Activated CD4-positive, alpha-beta T cell treated with anti-CD3 and anti-CD28 coated beads, Interleukin-2, amount 50 U/mL, for 16 hours (primary cell): ENCODE results near the gene PWP1.
A peak's percentile ranks its signal among the peaks of the same experiment; 100 is the strongest.
"Not testable (repeated sequence)": the region's sequence is repeated elsewhere in the genome, so short reads cannot be mapped to it uniquely, and the experiment has no call there.

Experiments used
- DNase-seq: peaks from one replicate; pipeline ENCODE4 v3.0.0-alpha.2; 2020

Gene PWP1

DNA sequence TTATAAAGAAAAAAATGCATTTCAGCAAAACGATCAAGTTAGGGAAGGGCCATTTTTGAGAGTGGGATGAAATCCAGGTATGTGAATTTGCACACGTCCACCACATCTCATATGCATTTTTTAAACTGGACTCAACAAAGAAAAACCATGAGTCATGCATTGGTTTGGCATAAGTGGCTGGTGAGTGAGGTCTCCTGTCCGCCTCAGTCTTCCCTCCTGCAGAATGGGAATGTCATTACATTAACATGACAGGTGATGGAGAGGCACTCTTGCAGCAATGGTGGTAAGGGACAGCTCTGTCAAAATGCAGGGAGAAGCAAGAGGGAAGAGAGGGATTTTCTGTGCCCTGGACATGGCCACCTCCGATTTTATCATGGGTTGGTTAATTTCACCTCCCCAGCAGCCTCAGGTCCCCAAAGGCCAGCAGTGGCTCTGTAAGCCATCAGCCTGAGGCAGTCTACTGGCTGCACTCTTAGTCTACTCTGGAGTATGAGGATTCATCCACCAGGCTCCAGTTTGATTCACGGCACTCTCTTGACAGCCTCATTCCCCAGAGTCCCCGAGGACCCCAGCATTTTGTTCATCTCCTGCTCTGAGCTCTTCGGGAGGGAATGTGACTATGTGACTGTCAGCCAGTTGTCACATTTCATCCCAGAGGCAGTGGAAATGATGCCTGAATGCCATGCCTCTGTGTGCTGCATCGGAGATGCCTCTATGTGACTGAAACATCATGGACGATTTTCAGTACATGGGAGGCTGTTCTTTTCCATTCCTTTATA, 17.1 kb upstream of the PWP1 start:
- DNase-seq = no peak

DNA sequence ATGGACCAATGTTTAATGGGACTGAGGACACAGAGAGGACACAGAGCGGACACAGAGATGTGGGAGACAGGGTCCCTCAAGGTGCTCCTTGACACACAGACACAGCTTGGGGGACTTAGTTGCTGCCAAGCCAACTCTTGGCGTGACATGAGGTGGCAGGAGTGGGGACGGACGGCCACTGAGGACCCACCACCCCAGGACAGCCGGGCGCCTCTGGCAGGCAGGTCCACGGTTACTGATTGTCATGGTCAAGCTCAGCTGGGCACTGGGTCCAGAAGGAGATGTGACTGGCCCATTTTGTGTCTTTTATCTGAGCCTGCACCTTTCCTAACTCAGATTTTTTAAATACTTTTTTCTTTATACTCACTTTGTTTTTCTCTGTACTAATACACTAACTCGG, 15.7 kb upstream of the PWP1 start:
- no peak for DNase-seq

DNA sequence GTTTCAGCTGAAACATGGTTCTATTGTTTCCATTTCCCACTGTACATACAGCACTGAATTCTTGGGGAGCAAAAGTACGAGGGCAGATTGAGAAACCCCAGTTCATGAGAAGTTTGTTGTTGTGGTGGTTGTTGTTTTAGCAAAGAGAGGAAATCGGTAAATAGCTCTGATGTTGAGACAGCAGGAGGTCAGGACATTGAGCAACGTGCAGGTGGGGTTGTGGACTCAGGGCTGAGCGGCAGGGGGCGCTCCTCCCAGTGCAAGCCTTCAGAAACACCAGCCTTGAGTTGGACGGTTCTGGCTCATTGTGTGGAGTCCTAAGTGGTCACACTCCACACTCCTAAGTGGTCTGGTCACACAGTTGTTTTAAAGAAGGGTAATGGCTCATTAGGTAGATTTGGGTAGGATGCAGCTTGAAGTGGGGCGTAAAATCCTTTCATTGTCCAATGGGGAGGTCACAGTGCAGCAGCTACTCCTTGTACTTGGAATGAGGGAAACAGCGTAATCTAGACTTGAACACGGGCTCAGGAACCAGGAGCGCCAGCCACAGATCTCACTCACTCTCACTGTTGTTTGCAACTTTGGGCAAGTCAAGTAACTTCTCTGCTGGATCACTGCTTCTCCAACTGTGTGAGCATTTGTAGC, 14.5 kb upstream of the PWP1 start:
- peak; percentile 52 for DNase-seq

DNA sequence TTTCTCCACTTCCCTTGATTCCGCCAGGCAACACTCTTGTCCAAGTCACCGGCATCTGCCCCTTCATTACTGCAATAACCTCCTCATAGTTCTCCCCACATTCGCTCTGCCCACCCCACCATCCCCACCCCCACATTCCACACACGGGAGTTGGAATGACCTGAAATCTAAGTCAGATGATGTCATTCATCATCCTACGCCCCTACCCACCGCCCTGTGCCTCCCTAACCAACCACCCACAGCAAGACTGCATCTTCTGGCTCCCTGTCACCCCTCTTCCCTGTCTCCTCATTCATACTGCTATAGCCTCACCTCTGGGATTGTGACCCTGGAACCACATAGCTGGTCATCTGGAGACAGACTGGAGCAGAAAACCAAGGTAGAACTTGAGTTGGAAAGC, 7.9 kb upstream of the PWP1 start:
- DNase-seq = no peak

DNA sequence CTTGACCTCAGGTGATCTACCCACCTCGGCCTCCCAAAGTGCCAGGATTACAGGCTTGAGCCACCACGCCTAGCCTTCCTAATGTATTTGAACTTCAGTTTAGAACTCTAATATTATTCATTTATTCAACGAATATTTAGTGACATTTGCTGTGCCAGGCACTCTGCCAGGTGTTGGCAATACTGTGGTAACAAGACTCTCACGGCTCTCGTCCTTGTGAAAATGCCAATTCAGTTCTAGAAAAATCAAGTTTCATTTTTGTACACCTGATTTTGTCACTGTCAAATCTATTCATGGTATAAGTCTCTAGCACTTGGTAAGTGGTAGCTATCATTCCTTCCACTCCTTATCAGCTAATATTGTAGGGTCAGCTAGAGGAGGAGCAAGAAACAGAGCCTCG, 6.3 kb upstream of the PWP1 start:
- DNase-seq = no peak

DNA sequence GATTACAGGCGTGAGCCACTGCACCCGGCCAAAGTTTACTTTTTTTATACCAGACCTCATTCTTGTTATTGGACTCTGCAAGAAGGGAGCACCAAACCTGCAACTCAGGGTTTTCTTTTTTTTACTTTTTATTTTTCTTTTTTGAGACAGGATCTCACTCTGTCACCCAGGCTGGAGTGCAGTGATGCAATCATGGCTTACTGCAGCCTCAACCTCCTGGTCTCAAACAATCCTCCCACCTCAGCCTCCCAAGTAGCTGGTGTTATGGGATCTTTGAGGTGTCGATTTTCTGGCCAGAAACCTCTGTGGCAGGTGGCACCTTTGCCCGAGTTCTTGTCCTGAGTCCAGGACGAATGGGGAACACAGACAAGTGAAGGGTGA, 4.2 kb upstream of the PWP1 start:
- no peak for DNase-seq

DNA sequence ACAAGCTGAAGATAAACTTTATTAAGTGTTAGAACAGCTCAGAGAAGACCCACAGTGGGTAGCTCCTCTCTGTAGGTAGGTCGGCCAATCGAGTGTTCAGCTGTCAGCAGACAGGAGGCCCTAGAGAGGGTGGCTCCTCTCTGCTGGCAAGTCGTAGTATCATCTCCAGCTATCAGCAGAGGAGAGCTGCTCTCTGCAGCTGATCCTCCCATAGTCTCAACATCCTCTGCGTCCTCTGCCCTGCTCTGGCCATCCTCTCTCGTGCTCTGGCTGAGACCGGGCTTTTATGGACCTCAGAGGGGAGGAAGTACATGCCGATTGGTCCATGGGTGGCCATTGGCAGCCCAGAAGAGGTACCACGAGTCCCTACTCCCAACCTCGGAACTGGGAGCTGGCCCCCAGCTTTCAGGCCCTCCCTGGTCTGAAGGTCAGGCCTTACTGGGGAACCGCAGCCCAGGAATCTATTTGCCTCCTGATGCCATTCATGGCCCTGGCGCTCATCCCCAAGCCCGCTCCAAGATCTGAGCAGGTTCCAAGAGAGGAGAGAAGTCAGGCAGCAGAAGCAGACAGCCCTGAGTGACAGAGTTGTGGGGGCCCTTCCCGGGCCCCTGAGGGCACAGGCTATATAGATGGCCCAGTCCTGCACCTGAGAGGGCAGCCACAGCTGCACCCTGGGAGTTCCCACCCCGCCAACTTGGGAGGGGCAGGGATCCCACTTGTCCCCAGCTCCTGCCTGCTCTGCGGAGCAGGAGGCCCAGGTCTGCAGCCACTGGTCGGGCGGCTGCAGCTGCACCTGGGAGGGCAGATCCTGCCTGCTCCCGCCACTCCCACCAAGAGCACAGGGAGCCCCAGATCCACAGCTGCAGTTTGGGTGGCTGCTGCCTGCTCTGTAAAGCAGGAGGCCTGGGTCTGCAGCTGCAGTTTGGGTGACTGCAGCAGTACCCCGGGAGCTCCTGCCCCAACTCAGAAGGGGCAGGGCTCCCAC, 3.5 kb upstream of the PWP1 start:
- no peak for DNase-seq

DNA sequence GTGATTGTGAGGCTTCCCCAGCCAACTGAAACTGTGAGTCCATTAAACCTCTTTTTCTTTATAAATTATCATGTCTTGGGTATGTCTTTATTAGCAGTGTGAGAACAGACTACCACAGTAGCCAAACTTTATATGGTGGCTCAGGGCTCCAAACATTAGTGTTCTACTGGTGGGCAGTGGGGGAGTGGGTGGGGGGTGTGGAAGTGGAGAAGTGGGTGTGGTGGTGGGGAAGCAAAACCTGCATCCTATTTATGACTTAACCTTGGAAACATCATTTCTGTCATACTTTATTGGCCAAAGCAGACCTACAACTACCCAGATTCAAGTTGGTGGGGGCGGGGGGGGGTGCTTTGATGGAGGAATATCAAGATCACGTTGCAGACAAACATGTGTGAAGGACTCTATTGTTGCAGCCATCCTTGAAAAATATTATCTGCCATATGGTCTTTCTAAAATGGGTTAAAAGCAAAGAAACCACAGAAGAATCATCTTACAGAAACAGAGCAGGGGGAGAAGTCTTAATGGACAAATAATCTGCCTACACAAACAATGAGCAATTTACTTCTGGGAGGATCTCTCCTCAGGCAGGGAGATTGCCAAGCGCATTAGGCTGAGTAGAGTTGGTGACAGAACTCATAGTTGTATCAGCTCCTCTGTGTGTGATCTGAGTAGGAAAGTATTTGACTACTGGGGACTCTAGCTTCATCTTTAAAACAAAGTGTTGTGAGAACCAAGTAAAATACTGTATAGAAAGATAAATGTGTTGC, 1.4 kb upstream of the PWP1 start:
- no peak for DNase-seq

DNA sequence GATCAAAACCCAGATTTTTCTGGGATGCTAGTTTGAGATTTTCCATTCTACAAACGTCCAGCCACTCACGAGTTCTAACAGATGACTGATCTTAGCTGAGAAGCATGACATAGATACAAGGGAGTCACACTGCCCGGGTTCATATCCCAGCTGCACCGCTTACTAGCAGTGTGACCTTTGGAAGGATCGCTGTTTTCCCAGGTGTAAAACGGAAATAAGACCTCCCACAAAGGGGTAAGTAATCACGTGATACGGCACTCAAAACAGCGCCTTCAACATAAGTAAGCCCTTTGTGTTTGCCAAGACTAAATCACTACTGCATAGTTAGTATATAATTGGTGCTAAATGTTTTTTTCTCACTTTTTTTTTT, 624 bp upstream of the PWP1 start:
- DNase-seq = peak; percentile 29

DNA sequence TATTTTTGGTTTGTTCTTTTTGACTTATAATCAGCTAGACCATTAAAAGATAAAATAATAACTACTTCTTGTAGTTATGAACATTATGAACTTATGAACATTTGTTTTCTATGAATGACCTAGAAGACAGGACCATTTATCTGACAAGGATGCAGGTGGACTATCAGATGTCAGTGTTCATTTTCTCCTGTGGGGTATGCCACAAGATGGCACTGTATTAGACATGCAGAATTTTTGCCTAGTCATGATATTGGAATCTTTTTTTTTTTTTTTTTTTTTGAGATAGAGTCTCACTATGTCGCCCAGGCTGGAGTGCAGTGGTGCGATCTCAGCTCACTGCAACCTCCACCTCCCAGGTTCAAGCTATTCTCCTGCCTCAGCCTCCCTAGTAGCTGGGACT, 10.2 kb downstream of the PWP1 start:
- not testable (repeated sequence) for DNase-seq

DNA sequence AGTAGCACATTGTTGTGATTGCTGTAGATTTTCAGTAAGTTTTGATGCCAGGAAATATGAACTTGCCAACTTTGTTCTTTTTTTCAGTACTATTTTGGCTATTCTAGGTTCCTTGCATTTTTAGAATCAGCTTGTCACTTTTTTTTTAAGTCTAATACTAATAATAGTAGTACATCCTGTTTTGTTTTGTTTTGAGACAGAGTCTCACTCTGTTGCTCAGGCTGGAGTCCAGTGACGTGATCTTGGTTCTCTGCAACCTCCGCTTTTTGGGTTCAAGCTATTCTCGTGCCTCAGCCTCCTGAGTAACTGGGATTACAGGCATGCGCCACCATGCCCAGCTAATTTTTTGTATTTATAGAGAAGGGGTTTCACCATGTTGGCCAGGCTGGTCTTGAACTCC, 16.5 kb downstream of the PWP1 start:
- no peak for DNase-seq

DNA sequence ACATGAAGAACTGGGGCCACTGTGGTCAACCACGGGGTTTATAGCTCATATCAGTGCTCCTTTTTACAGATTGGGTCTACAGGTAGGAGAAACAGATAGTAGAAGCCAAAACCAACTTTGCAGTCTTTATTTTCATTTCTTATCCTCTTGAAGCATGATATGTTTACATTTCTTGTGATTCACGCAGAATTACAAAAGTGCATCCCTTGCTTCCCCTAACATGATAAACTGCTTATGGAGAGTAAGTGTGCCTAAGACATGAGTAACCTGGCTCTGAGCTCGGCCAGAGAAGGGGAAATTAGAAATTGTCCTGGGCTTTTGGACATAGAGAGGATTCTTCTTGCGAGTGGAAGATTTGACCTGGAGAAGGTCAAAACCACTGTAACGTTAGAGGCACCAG, 18.4 kb downstream of the PWP1 start:
- no peak for DNase-seq

DNA sequence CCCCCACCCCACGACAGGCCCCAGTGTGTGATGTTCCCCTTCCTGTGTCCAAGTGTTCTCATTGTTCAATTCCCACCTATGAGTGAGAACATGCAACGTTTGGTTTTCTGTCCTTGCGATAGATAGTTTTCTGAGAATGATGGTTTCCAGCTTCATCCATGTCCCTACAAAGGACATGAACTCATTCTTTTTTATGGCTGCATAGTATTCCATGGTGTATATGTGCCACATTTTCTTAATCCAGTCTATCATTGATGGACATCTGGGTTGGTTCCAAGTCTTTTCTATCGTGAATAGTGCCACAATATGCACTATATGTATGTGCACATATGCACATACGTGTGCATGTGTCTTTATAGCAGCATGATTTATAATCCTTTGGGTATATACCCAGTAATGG, 19.9 kb downstream of the PWP1 start:
- DNase-seq = not testable (repeated sequence)

DNA sequence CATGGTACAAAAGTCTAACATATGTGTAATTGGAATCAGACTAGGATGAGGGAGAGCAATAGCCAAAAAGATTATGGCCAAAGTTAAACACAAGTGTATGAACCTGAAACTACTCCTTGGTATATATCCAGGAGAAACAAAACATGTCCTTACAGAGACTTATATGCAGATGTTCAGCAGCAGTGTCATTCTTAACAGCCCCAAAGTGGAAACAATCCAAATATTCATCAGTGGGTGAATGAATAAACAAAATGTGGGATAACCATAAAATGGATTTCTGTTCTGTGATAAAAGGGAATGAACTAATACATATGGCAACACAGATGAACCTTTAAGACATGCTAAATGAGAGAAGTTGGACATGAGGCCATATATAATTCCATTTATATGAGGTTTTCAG, 30.2 kb downstream of the PWP1 start:
- no peak for DNase-seq

DNA sequence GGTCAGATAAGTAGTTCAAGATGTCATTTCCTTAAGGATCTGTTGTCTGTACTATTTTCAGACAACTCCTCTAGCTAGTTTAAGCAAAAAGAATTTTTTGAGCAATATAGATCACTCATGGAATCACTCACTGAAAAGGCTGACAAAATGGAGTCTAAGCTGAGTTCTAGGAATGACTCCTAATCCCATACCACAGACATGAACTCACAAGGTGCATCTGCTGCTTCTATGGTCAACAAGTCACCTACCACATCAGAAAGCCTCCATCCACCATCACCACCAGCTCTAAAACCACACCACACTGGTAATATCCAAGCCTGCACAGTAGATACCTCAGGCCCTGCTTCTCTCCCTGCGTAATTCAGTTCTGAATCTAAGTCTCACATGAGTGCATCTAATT, 33.0 kb downstream of the PWP1 start:
- DNase-seq = peak; percentile 21

DNA sequence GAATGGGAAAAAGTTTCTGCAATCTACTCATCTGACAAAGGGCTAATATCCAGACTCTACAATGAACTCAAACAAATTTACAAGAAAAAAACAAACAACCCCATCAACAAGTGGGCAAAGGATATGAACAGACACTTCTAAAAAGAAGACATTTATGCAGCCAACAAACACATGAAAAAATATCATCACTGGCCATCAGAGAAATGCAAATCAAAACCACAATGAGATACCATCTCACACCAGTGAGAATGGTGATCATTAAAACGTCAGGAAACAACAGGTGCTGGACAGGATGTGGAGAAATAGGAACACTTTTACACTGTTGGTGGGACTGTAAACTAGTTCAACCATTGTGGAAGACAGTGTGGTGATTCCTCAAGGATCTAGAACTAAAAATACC, 41.7 kb downstream of the PWP1 start:
- not testable (repeated sequence) for DNase-seq

DNA sequence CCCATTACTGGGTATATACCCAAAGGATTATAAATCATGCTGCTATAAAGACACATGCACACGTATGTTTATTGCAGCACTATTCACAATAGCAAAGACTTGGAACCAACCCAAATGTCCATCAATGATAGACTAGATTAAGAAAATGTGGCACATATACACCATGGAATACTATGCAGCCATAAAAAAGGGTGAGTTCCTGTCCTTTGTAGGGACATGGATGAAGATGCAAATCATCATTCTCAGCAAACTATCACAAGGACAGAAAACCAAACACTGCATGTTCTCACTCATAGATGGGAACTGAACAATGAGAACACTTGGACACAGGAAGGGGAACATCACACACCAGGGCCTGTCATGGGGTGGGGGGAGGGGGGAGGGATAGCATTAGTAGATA, 42.1 kb downstream of the PWP1 start:
- DNase-seq = not testable (repeated sequence)

DNA sequence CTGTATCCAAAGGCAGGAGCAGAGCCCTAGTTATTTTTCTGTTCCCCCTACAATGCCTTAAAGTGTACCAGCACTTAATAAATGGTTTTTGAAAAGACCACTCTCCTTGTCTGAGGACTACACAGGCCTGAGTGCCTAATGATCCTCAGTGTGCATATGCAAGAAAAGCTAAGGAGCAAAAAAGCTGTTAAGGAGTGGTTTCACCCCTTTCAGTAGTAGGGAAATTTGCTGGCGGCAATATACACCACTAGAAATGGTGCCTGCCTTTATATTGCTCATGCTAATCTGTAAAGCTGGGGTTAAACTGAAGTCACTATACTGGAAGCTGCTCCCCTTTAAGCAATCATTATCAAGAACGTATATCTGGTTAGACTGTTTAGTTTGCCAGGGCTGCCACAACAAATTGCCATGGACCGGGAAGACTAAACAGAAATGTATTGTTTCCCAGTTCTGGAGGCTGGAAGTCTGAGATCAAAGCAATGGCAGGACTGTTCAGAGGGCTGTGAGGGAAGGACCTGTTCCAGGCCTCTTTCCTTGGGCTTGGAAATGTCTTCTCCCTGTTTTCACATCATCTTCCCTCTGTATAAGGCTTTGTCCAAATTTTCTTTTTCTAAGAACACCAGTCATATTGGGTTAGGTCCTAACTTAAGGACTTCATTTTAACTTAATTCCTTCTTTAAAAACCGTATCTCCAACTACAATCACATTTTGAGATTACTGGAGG, 45.2 kb downstream of the PWP1 start:
- DNase-seq = no peak

DNA sequence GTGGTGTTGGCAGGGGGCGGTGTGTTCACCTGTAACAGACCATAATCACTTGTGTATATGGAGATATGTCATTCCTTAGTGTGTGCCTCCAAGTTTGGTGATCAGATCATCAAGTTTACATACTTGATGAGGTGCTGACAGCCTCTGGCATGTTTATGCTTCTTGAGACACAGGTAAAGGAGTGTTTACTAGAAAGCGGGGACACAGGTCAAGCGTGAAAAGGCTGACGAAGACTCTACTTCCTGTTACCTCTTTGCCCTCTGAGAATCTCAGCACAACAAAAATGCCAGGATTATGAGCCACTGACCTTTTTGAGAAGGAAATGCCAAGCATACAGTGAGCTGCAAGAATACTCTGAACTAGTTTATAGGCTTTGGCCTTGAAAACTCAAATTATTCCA, 45.8 kb downstream of the PWP1 start:
- no peak for DNase-seq

DNA sequence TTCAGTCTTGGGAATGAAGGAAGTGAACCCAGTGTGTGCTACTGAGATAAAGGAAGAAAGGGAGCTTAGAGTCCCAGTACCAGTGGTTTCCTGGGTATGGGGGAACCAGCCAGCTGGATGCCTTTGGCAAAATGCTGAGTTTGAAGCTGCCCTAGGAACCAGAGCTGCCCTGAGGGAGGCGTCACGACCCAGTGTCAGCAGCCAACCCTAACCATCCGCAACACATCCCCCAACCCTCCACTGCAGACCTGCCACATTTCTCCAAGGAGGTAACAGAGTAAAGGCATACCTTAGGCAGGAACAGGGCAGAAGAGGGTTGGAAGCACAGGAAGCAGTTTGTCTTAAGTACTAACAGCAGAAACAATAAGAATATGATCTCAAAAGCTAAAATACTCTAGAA, 46.8 kb downstream of the PWP1 start:
- no peak for DNase-seq

DNA sequence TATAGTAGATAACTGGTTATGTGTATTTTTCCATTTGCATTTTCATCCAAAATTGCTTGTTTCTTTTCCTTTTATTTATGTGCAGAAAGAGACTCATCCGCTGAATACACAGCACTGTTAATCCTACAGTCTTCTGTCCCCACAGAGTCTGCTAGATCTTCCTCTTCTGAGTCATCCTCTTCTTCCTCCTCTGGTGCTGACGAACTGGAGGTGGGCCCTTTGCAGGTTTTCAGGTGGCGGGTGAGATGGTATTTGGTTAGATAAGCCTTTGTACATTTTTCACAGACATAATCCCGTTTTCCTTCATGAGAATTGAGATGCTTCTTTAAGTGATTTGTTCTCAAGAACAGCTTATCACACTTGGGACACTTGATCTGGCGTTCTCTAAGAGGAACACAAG, 48.5 kb downstream of the PWP1 start:
- no peak for DNase-seq

DNA sequence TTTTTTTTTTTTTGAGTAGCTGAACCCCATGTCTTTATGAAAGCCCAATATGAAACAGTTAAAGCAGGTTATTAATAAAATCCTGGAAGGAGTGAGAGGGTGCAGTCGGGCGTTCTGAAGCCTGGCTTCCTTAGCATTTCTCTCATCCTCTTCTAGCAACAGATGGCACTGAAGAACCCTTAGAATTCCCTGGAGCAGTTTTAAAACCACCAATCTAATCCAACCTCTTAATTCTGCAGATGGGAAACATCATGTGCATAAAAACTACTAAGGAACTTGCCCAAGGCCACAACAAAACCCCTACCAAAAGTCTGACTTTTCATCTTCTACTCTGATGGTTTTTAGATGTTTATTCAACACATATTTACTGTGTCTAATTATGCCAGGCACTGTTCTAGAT, 50.2 kb downstream of the PWP1 start:
- no peak for DNase-seq
